ENCODE measurements around the gene VWA3A. TPM values are rescaled to one million over a fixed set of nuclear protein-coding genes. Genes with fewer than 3 reads are reported as not detected.

VWA3A gene, protein sequence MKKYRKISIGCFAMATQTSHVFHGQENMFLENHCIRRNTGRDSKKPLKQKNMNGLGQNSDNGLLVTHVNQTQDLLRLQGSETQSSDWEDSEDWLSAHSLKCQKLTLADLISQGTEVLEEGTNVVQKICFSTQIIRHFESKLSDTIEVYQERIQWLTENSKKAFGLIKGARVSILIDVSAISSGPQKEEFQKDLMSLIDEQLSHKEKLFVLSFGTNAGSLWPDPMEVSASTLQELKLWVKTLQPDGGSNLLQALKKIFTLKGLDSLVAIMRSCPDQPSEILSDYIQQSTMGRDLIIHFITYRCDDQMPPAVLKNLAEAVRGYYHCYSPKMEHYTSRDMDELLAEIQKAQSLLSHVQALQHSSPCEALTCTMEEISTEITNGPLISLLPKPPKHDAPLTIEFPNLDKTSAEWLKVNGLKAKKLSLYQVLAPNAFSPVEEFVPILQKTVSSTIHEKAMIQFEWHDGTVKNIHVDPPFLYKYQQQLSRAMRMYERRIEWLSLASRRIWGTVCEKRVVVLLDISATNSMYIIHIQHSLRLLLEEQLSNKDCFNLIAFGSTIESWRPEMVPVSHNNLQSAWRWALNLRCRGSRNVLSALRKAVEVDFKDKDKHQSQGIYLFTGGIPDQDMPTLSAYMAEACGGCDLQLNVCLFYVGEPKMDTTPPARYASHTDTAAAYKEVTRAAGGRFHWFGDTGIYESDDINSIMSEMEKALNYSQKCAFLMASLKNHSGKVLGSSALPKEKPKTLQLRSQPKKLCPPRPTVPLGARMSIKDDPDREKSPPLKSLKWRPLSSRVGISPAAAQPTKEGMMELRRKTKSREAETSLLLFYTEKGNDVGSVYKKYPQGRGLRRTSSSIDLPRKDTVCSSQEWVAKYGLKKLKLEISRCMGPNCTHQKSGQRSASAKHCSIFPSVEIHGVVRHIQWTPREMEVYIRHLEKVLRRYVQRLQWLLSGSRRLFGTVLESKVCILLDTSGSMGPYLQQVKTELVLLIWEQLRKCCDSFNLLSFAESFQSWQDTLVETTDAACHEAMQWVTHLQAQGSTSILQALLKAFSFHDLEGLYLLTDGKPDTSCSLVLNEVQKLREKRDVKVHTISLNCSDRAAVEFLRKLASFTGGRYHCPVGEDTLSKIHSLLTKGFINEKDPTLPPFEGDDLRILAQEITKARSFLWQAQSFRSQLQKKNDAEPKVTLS
- not detected in 2 replicates for total RNA-seq

DNA sequence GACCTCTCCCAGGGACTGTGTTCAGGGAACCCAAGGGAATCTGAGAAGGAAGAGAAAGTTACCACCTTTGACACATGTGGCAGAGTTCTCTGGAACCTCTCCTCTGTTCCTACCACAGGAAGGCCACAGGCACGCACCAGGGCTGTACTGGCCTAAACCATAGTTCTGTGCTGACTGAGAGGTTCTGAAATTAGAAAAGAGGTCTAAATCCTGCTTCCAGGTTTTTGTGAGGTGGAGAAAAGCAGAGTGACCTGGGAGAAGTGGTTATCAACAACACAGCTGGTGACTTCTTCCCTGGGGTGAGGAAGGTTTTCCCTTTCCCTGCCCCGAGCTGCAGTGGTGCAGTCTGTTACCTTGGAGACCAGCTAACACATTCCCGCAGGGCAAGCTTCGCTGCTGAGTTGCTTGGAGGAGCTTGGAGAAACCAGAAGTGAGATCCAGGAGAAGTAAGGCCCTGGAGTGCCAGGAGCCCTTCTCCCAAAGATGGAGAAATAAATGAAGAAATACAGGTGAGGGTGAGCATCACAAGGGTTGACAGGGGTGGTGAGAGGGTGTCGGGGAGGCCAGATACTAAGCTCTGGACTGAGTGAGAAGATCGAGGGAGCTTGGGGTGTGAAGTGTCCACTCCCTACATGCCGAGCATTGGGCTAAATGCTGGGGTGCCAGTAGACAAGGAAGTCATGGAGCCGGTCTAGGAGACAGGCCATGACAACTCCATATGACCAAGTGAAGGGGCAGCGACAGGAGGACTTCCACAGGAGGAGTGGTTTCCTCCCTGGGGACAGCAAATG is at the start of gene VWA3A:
Gene VWA3A, plus strand, starts transcription at position 399 of the 791 bp plus-strand sequence. Its CDS starts 97 bp downstream, at position 496.

DNA sequence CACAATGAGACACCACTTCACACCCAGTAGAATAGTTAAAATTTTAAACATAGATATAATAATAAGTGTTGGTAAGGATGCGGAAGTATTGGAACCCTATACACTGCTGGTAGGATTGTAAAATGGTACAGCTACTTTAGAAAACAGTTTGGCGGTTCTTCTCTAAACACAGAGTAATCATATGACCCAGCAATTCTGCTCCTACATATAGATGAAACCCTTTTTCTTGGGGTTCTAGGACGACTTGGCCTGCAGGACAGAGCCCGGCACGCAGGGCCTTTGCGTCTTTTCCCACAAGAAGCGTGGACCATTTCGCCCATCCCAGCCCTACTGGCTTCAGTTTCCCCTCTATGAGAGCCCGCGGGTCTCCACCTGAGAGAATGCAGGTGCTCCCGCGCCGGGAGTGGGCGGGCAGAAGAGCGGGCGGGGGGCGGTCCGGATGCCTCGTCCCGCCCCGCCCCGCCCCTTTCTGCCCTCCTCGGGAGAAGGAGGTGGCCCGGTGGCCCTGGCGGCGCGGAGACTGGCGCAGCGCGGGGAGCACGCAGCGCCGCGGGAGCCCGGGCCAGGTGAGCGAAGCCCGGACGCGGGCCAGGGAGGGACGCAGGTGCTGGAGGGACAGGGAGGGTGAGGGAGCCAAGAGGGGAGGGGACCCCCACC is 69.8 kb downstream of the VWA3A start, which contains the start of gene SDR42E2:
Gene SDR42E2, plus strand, starts transcription at position 508 of the 657 bp plus-strand sequence. CDS start 3,077 bp downstream, outside the sequence.

DNA sequence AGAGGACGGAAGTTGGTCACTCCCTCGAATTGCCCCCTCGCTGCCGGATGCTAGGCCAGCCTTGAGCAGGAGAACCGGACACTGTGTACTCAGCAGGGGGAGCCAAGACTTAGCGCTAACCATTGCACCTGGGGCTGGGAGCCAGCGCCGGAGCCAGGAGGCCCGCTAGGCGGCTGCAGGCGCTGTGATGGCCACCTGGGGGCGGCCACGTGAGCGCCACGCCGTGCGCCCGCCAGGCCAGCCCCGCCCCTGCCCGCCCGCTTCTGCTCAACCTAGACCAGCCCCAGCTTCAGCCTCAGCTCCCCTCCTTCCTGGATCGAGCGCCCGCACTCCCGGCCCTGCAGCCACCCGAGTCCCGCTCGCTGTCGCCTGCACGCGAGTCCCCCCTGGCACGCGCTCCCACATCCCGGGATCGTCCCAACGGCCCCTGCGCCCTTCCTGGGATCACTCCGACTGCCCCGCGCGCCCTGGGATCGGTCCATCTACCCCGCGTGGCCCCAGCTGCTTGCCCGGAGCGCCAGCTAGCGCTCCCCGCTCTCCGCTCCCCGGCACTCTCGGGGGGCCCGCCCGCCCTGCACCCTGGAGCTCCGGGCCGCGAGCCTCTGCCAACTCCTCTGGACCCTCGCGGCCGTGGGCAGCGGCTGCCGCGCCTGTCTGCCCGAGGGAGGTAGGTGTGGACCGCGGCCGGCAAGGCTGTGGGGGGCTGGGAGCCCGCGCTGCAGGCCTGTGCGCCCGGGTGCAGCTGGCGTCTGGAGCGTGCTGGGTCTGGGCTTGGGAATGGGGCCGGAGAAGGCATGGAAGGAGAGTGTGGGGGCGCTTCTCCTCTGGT is 113.9 kb downstream of the VWA3A start, which contains the start of gene EEF2K:
Gene EEF2K, plus strand, starts transcription at position 266 of the 829 bp plus-strand sequence. CDS start 19,452 bp downstream, outside the sequence.

Other genes starting within 250 kb of the VWA3A start
- 11.9 and 17.9 TPM in 2 replicates for gene NPIPB4, start 234.8 kb upstream of the VWA3A start, total RNA-seq
- gene UQCRC2, start 139.2 kb upstream of the VWA3A start, total RNA-seq, result 92.7 and 113 TPM in 2 replicates
- gene PDZD9, start 91.4 kb upstream of the VWA3A start, total RNA-seq, result not detected in 2 replicates
- 9.5 and 12.2 TPM in 2 replicates for gene MOSMO, start 84.4 kb upstream of the VWA3A start, total RNA-seq
- gene SDR42E2, start 70.0 kb downstream of the VWA3A start, total RNA-seq, result not detected in 2 replicates
- 14.5 and 16.1 TPM in 2 replicates for gene EEF2K, start 113.7 kb downstream of the VWA3A start, total RNA-seq
- 35.9 and 47.6 TPM in 2 replicates for gene POLR3E, start 204.9 kb downstream of the VWA3A start, total RNA-seq